HG03354 (cell line): ENCODE data around the gene DDX23.

Experiments used
- ATAC-seq: cut with Tn5 transposase; IDR thresholded peaks from one replicate; pipeline ENCODE4 v1.9.1; 2021; ENCODE audit warnings: mild to moderate bottlenecking; ENCODE audit not compliant: unreplicated experiment, poor library complexity, severe bottlenecking

Gene DDX23

DNA sequence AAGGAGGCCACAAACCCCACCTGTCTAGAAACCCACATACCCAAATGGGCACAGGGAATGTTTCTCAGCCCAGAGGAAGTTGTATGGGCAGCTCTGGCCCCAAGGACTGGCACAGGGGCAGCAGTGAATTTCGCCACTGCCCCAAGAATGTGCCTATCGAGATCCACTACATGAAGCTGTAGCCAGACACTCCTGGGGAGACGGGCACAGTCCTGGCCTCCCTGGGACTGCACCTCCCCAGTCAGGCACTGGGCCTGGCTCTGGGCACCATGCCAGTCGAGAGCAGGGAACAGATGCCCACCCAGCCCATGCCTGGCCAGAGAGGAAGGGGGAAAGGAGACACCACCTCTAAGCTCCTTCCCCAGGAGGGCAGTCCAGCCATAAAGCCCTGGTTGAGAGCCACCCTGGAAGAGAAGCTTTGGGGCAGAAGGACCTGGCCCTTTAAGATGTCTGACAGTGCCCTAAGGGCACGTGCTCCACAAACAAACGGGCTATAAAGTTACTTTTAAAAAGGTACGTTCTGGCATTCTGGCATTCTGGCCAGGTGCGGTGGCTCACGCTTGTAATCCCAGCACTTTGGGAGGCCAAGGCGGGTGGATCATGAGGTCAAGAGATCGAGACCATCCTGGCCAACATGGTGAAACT is 71.5 kb downstream of the DDX23 start:
- ATAC-seq = no peak

DNA sequence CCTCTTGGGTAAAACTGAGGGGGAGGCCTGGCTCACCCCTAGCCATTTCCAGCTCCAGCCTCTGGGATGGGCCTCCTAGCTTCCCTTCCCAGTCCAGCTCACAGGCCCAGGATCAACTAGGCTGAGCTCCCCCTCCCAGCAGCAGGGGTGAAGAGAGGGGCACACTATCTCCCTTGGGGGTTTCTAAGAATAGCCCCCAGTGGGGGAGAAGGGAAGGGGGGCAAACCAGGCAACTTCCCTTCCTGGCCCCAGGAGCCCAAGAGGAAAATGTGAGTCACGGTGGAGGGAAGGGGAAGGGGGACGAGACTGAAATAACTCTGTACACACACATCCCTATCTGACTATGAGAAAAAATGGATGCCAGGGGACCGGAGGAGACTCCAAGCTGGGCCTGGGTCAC is 72.1 kb downstream of the DDX23 start:
- ATAC-seq = no peak
